HepG2 (cell line): ENCODE data around the gene VASH2. TPM values are rescaled to one million over a fixed set of nuclear protein-coding genes. Genes with fewer than 3 reads are reported as not detected.

ENCODE experiments used
- ATAC-seq: fragments of 200-7000 bp; cut with Tn5 transposase; 3 replicates; pipeline ENCODE4 v1.9.1; 2020; ENCODE audit warnings: mild to moderate bottlenecking, moderate library complexity
- BruUV-seq: library from RNA; stranded (reverse); fragments of 400-500 nt; replicated peaks from 2 replicates; lab custom pipeline; 2021; lab: Mats Ljungman, UMichigan
- CTCF ChIA-PET: fragments of 300-600 bp; formaldehyde crosslinking; extraction: SDS; loops from one replicate; lab custom pipeline; 2021; ENCODE audit warnings: low total read pairs, inconsistent platforms, low intra/inter-chr PET ratio; lab: Yijun Ruan, JAX
- POLR2A ChIA-PET: fragments of 350-600 bp; sonication (Branson Sonifier 250); formaldehyde crosslinking; loops from one replicate; lab custom pipeline; 2020; ENCODE audit warnings: antibody characterized with exemption, inconsistent platforms; lab: Yijun Ruan, JAX
- DNase-seq: peaks from one replicate; pipeline ENCODE4 v3.0.0-alpha.2; 2015; ENCODE audit warnings: low spot score
- FAIRE-seq: peaks from 3 replicates; lab custom pipeline; 2011; peaks lifted over from hg19 to GRCh38; lab: Jason Lieb, UNC
- H2AFZ ChIP-seq: one replicate; pipeline ENCODE4 v1.6.1; 2011; ENCODE audit warnings: low read length, inconsistent platforms
- H3K27ac ChIP-seq: fragments of 300-600 bp; 3 replicates; pipeline ENCODE4 v1.8.0; 2011; ENCODE audit warnings: mixed run types, mild to moderate bottlenecking, mixed read lengths, low read length, inconsistent platforms; ENCODE audit not compliant: insufficient read depth; ENCODE audit errors: extremely low read length
- H3K27me3 ChIP-seq, 2 experiments: fragments of 200-600 bp in 1 of 2; 2 replicates in 1 of 2; 3 replicates in 1 of 2; pipeline versions ENCODE4 v1.6.0 to v1.8.0; 2011; ENCODE audit warnings: low read length in 2 of 2, mild to moderate bottlenecking in 2 of 2, moderate library complexity in 2 of 2, inconsistent platforms in 1 of 2; ENCODE audit not compliant: insufficient read depth in 2 of 2, control insufficient read depth in 1 of 2
- H3K36me3 ChIP-seq, 2 experiments: fragments of 200-600 bp in 1 of 2; replicated peaks in 1 of 2; 2 replicates in 1 of 2; 3 replicates in 1 of 2; pipeline versions ENCODE4 v1.5.1 to v1.8.0; 2011; ENCODE audit warnings: low read length in 2 of 2, inconsistent platforms in 1 of 2; ENCODE audit not compliant: insufficient read depth in 2 of 2, control insufficient read depth in 1 of 2
- H3K4me1 ChIP-seq: 2 replicates; pipeline ENCODE4 v1.5.1; 2012; ENCODE audit warnings: low read length, inconsistent platforms; ENCODE audit not compliant: insufficient read depth
- H3K4me2 ChIP-seq: 2 replicates; pipeline ENCODE4 v1.6.0; 2011; ENCODE audit warnings: low read depth, low read length, inconsistent platforms
- H3K4me3 ChIP-seq, 3 experiments: fragments of 200-600 bp in 1 of 3; sonication (generic), shearing (Covaris generic) in 1 of 3; replicated peaks in 1 of 3; 2 replicates each; pipeline ENCODE4 v1.5.1; 2011 to 2016; ENCODE audit warnings: low read length in 3 of 3, inconsistent platforms in 2 of 3, low read depth in 2 of 3, mild to moderate bottlenecking in 2 of 3, control low read depth in 1 of 3, mixed read lengths in 1 of 3; ENCODE audit not compliant: insufficient read depth in 1 of 3
- H3K79me2 ChIP-seq: one replicate; pipeline ENCODE4 v1.6.1; 2011; ENCODE audit warnings: low read length, inconsistent platforms; ENCODE audit not compliant: insufficient read depth
- H3K9ac ChIP-seq: 2 replicates; pipeline ENCODE4 v1.6.0; 2011; ENCODE audit warnings: mild to moderate bottlenecking, low read depth, low read length, inconsistent platforms; ENCODE audit not compliant: insufficient read depth
- H3K9me3 ChIP-seq: 2 replicates; pipeline ENCODE4 v1.5.1; 2012; ENCODE audit warnings: mild to moderate bottlenecking, low read length
- H4K20me1 ChIP-seq: 2 replicates; pipeline ENCODE4 v1.6.0; 2011; ENCODE audit warnings: inconsistent platforms, mild to moderate bottlenecking, low read length, moderate library complexity; ENCODE audit not compliant: insufficient read depth
- ARNT2 ChIP-seq: sonication (generic); formaldehyde crosslinking; IDR thresholded peaks from 2 replicates; pipeline ENCODE4 v1.8.0; 2022; ENCODE audit warnings: mild to moderate bottlenecking, low read depth, missing genetic modification reagents, moderate library complexity
- CTCF ChIP-seq: sonication (generic); formaldehyde crosslinking; IDR thresholded peaks from 2 replicates; pipeline ENCODE4 v1.5.0; 2020; ENCODE audit warnings: mild to moderate bottlenecking, missing genetic modification reagents, moderate library complexity
- FOXC1 ChIP-seq: sonication (generic); formaldehyde crosslinking; IDR thresholded peaks from 2 replicates; pipeline ENCODE4 v1.8.0; 2022; ENCODE audit warnings: mild to moderate bottlenecking, missing genetic modification reagents, borderline replicate concordance
- JUND ChIP-seq: sonication (generic); formaldehyde crosslinking; IDR thresholded peaks from 2 replicates; pipeline ENCODE4 v1.8.0; 2022; ENCODE audit warnings: mild to moderate bottlenecking, missing genetic modification reagents
- PRDM4 ChIP-seq: sonication (generic); formaldehyde crosslinking; IDR thresholded peaks from 2 replicates; pipeline ENCODE4 v1.9.0; 2021; ENCODE audit warnings: missing genetic modification reagents, borderline replicate concordance
- RBFOX2 ChIP-seq: fragments of 200-400 bp; formaldehyde crosslinking; IDR thresholded peaks from 2 replicates; pipeline ENCODE4 v1.6.1; 2017; ENCODE audit warnings: low read depth, mild to moderate bottlenecking, low read length
- ZNF496 ChIP-seq: sonication (generic); formaldehyde crosslinking; IDR thresholded peaks from 2 replicates; pipeline ENCODE4 v1.8.1; 2023; ENCODE audit warnings: mild to moderate bottlenecking, moderate library complexity, missing genetic modification reagents; ENCODE audit not compliant: insufficient replicate concordance
- ZNF598 ChIP-seq: sonication (generic); formaldehyde crosslinking; IDR thresholded peaks from 2 replicates; pipeline ENCODE4 v1.5.1; 2020; ENCODE audit warnings: mild to moderate bottlenecking, missing genetic modification reagents, borderline replicate concordance
- ZNF777 ChIP-seq: sonication (generic); formaldehyde crosslinking; IDR thresholded peaks from 2 replicates; pipeline ENCODE4 v1.4.0; 2020; ENCODE audit warnings: missing genetic modification reagents
- whole genome bisulfite sequencing: methylation state at CpG from one replicate; pipeline ENCODE4 v1.1.6; 2017; ENCODE audit warnings: low lambda C conversion rate; 5-methylcytosine and 5-hydroxymethylcytosine counted together
- in situ Hi-C: cut with HindIII; loops from 2 replicates; pipeline ENCODE4 v1.10.0; 2017; ENCODE audit warnings: low pct_unique_long_range_greater_than_20kb; ENCODE audit not compliant: extremely low pct_ligation_motif_present
- intact Hi-C: fragments of 100-400 bp; cut with micrococcal nuclease; formaldehyde crosslinking; loops from one replicate; pipeline ENCODE4 v1.10.0; 2022; ENCODE audit not compliant: unreplicated experiment
- polyA plus RNA-seq, 8 experiments: library from polyadenylated mRNA; depleted of rRNA in 3 of 8; stranded (reverse) in 7 of 8; unstranded in 1 of 8; fragments of >200 nt; fragmentation: Illumina TruSeq in 4 of 8; extraction: Trizol in 4 of 8; gene quantifications; 2 replicates each; pipeline versions ENCODE4 v1.2.1 to v1.2.3, GENCODE V29; 2011 to 2016; ENCODE audit warnings: low read depth in 4 of 8, missing spikeins in 1 of 8, mixed read lengths in 1 of 8; ENCODE audit not compliant: insufficient read depth in 1 of 8
- total RNA-seq, 5 experiments: library from RNA; depleted of rRNA; stranded (reverse); fragments of >200 nt; fragmentation: Illumina TruSeq; extraction: Trizol; gene quantifications; 2 replicates each; pipeline ENCODE4 v1.2.3, GENCODE V29; 2016; ENCODE audit warnings: low read depth in 1 of 5
- TF ChIP-seq, protein P1 (sequence below): sonication (generic); formaldehyde crosslinking; IDR thresholded peaks from 2 replicates; pipeline ENCODE4 v1.4.0; 2020; ENCODE audit warnings: missing genetic modification reagents

VASH2 gene
- total and polyA plus RNA-seq, 2 of the 13 experiments (the other 11 are each of a cell fraction or from before 2014, with no cell fraction given) = 0.44 to 1.00 TPM

DNA sequence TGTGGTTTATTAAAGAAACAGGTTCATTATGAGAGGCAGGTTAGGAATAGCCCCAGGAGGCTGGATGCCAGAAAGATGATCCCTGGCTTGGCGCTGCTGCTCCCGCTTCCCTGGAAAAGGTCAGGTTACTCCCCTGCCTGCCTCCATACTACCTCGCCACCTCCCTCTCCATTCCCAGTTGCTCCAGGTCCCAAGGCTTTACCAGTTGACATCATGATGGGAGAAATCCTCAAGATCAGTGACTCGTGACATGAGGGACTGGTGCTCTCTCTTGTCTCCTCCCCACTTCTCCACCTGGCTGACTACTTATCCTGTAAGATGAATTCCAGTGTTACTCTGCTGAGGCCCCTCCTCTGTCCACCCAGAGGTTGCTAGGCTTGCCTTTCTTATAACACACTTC is 19.7 kb downstream of the VASH2 start:
- intact Hi-C loops = no loop called here
- ATAC-seq = no peak
- CTCF ChIA-PET = no interaction called here
- H2AFZ ChIP-seq = no peak overlapping the region
- no peaks in the 10 kb centered on the region for H3K27me3 ChIP-seq
- BruUV-seq = no TSS peak
- no peak overlapping the region for H3K27ac ChIP-seq
- TF ChIP-seq JUND (CRISPR knock-in tag) (no peak), ZNF598 (CRISPR knock-in tag) (no peak), FOXC1 (CRISPR knock-in tag) (no peak), RBFOX2 (no peak), ZNF496 (CRISPR knock-in tag) (no peak), ARNT2 (no peak), ZNF777 (CRISPR knock-in tag) (no peak), CTCF (CRISPR knock-in tag) (no peak), PRDM4 (no peak)
- TF ChIP-seq, protein P1, sequence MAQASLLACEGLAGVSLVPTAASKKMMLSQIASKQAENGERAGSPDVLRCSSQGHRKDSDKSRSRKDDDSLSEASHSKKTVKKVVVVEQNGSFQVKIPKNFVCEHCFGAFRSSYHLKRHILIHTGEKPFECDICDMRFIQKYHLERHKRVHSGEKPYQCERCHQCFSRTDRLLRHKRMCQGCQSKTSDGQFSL = no peak
- TF ChIP-seq, all 625 proteins: peak for 0
- Histone ChIP-seq H3K79me2 (no peaks in the 10 kb centered on the region), H3K36me3 (no peaks in the 10 kb centered on the region), H3K4me2 (no peak overlapping the region), H3K4me1 (no peaks in the 10 kb centered on the region), H4K20me1 (no peaks in the 10 kb centered on the region), H3K9ac (no peak overlapping the region), H3K4me3 (no peak overlapping the region), H3K9me3 (no peaks in the 10 kb centered on the region)
- in situ Hi-C loops = no loop called here
- 83% methylated on average over 4 of the region's 4 CpGs for WGBS
- DNase-seq (no peak), FAIRE-seq (no peak)
- POLR2A ChIA-PET = no interaction called here
